HG03280 (cell line): ENCODE measurements around the gene CAT.
"Not testable (repeated sequence)": the region's sequence is repeated elsewhere in the genome, so short reads cannot be mapped to it uniquely, and the experiment has no call there.

ENCODE experiments used
- ATAC-seq: cut with Tn5 transposase; IDR thresholded peaks from one replicate; pipeline ENCODE4 v1.9.1; 2021; ENCODE audit warnings: mild to moderate bottlenecking, moderate library complexity; ENCODE audit not compliant: unreplicated experiment

CAT gene

DNA sequence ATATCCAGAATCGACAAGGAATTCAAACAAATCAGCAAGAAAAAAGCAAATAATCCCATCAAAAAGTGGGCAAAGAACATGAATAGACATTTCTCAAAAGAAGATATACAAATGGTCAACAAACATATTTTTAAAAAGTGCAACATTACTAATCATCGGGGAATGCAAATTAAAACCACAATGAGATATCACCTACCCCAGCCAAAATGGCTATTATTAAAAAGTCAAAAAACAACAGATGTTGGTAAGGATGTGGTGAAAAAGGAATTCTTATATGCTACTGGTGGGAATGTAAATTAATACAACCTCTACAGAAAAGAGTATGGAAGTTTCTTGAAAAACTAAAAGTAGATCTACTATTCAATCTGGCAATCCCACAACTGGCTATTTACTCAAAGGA, 13.9 kb upstream of the CAT start:
- ATAC-seq: not testable (repeated sequence)

DNA sequence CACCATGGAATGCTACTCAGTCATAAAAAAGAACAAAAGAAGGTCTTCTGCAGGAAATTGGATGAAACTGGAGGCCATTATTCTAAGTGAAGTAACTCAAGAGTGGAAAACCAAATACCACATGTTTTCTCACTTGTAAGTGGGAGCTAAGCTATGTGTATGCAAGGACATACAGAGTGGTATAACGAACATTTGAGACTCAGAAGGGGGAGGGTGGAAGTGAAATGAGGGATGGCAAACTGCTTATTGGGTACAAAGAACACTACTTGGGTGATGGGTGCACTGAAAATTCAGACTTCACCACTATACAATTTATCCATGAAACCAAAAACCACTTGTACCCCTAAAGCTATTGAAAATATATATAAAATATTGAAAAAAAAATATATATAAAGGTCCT, 13.4 kb upstream of the CAT start:
- no peak for ATAC-seq

DNA sequence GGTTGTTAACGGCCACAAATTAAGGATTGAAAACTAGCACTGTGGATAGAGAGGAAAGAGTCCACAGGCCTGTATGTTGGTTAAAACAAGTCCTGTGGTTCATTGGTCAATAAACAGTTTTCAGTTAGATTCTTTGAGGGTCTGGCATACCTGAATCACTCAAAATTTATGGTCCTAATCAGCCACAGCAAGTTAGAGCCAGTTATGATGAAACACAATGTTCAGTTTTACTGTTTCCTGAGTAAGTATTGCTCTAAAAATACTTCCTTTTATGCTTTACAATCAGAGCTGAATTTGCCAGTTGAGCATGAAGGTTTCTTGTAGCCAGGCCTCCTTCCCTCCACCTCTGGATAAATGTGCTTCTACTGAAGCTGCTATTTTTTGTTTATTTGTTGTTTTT, 12.9 kb upstream of the CAT start:
- ATAC-seq: no peak

DNA sequence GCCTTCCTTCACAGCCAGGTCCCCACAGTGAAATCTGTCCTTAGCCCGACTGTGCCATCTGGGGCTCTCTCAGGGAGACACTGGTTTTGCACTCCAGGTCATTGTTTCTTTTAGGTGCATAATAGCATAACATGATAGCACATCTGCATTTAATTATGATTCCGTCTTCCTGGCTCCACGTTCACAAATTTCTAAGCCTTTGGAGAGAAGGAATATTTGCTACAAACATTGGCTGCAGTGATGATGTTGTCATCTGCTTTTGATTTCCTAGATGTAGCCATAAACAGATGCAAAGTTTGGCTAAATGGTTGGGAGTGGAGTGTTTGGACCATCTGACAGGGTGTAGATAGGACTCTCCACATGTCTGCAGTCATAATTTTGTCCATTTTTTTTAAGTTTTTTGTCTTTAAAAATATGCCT, 12.0 kb upstream of the CAT start:
- no peak for ATAC-seq

DNA sequence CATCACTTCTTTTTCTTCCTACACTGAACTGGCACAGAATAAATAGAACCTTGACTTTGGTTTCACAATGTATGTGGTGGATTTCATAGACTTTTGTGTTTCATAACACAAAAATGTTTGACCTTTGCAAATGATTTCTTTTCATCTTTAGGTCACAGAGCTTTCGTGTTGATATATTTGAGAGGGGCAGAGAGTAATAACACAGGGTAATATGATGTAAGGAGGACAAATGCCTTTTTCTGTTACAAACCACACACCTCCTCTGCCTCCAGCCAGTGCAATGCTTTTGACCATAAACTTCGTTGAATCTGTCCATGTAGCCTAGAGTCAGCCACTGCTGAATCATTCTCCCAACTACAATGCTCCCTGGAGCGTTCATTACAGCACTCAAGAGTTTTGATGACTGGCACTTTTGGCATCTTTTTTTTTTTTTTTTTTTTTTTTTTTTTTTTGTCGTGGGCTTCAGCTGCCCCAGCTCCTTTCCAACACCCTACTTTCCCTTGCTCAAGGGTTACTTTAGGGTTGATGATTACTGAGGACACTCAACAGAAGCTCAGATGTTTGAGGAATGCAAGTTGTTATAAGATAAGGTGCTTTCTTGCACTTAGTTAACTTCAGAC, 11.4 kb upstream of the CAT start:
- no peak for ATAC-seq

DNA sequence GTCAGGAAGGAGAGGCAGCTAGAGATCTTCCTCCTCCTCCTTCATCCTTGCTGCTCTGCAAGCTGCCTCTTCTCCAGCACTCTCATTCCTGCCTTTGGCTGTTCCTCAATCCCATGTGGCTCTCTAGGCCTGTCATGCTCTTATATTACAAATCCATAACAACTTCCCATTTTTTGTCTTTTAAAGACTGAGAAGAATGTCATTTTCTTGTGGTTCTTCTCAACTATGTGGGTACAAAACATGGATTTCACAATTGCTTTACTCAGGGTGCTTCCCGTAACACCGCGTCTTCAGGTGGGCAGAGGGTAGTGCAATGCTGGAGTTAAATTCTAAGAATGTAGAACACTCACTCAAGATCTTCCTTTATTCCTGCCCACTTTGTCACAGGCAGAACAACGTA, 6.8 kb upstream of the CAT start:
- no peak for ATAC-seq

DNA sequence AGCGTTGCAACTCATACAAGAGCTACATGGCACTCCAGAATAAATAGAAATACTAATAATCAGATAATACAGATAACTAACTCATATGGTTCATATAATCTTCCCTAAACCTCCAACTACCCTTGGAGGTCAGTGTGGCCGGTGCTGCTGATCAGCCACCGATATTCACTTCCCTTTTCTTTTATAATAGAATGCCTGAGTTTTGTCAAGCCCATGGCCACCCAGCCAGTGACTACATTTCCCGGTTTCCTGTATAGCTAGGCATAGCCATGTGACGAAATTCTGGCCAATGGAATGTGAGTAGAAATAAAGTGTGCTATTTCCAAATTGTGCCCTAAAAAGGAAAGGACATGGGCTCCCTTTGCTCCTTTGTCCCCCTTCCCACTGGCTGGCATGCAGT, 5.9 kb upstream of the CAT start:
- ATAC-seq: no peak

DNA sequence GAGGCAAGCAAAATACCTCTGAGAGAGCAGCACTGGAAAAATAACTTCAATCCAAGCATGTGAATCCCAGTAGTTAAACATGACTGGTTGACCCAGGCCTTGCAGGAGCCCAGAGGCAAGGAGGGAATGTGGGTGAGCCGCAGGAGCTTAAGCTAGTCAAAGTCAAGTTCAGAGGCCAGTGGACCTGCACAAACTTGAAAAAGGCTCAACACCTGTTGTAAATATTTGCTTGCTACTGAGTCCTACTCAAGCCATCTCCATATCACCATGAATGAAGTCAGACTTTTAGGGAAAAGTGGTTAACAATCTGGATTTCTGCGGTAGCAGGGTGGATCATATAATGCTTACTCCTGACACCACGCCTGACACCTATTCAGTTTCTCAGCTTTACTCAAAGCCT, 4.8 kb upstream of the CAT start:
- ATAC-seq: no peak

DNA sequence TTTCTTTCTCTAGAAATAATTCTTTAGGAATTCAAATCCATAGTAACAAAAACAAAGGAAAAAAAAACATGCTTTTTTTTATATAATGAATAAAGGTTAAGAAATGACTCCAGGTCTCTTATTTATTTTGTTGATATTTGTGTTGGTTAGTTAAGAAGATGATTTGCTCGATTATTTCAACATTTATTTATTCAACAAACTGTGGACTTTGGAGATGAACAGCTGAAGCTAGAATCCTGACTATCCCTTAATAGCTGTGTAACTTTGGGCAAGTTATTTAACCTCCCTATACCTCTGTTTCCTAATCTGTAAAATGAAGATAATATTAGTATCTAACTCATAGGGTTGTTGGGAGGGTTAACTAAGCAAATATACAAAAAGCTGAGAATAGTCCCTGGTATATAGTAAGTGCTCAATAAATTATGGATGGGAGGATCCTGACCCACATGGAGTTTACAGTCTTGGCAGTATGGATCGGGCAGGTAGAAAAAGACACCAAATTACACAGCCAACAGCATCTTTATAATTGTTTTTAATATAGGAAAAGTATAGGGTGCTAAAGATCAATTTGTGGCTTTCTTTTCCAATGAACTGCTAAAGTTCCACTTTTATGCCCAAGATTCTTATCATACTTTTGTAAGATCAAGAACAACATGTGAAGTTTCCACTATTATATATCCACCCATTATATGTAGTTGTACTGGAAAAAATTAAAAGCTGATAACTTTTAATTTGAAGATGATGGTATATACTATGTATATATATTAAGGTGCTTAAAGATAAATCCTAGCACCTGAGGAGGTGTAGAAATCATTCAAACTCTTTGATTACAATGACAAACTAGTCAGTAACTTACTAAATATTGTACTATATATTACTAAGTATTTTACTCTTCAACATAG, 1.3 kb upstream of the CAT start:
- no peak for ATAC-seq

DNA sequence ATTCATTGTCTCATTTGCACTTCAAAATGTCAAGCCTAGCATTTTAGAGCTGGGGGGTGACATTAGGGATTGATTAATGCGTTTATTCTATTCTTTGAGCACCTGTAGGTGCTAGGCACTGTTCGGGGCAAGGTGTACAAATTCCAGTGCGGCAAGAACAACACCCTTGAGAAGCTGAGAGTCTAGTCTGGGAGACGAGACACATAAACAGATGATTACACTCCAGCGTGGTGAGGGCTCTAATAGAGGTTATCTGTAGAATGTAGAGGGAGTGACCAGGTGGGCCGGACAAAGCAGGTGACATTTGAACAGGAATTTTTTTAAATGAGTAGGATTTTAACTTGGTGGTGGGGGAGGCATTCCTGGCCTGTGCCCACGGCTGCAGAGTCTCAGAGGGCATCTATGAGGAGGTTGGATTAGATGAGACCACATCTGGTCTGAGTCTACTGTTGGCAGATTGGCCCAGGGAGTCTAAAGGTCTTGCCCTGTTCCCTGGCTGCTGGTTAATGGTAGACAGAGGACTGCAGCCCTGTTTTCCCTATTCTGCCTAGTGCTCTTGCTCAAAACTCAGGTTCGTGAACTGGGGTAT, 970 bp downstream of the CAT start:
- ATAC-seq: no peak

DNA sequence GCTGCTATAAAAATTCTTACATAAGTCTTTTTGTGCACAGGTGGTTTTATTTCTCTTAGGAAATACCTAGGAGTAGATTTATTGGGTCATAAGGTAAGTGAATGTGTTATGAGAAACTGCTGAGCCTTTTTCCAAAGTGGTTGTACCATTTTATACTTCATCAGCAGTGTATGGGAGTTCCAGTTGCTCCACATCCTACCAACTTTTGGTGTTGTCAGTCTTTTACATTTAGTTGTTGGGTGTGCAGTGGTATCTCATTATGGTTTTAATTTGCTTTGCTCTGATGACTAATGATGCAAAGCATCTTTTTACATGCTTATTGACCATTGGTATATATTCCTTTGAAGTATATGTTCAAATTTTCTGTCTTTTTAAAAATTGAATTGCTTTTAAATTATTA, 3.1 kb downstream of the CAT start:
- no peak for ATAC-seq

DNA sequence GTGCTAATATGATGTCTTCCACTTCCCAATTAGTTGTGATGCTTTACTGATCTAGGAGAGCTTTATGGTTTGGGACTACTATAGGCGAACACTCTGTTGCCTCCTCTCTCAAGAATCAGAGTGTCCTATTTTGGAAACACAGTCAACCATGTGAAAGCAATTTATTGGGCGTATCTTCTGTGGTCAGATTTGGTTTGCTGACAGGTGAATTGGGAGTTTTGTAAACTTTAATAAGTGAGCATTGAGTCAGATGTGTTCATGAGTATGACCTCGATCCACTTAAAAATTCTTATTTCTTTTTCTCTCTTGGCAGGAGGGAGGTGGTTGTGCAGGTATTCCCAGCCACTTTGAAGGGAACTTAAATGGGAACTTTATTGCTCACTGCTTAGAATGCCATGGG, 4.4 kb downstream of the CAT start:
- no peak for ATAC-seq

DNA sequence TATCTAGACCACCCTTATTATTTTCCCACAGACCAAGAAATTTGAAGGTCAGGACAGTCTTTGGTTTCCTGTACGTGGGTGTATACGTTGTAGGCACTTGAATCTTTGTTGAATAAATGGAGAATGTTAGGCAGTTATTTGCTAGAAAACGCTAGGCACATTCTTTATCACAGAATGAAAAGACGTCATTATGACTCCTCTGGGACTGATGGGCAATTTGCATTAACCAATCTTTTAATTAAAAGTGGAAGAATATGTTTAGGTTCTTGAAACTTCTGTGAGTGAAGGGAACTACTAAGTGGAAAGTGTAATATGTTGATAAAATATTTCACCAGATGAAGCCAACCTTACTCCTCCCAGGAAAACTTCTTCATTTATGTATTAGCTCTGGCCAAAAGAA, 5.7 kb downstream of the CAT start:
- ATAC-seq: no peak

DNA sequence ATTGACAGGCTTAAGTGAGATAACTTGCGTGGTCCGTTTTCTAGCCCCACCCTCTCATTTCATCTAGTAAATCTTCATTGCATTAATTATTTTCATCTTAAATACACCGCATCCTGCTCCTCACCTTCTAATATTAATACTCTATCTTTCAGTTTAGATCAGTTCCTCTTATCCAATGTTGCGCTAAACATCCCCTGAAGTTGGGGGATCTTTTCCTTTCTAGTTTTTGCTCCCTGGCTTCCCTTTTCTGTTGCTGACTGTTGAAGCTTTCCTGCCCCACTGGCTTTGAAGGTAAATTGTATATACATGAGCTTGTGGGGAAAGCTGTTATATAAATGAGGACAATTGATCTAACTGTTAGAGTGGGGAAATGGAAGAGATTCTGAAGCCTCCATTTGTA, 7.2 kb downstream of the CAT start:
- ATAC-seq: no peak

DNA sequence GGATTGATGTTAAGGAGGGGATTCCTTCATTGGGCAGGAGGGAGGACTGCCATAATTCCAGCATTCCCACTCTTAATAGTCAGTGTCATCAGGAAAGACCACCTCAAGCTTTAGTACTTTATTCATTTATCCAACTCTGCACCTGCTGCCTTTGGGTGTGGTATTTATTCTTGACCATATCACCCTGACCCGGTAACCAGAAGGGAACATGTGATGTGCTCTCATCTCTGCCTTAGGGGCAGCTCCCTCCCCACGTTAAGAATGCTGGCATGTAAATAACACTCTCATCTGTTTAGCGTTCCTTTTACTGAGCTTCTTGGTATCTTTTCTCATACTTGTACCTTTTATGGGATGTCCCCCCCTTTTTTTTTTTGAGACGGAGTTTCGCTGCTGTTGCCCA, 7.7 kb downstream of the CAT start:
- no peak for ATAC-seq

DNA sequence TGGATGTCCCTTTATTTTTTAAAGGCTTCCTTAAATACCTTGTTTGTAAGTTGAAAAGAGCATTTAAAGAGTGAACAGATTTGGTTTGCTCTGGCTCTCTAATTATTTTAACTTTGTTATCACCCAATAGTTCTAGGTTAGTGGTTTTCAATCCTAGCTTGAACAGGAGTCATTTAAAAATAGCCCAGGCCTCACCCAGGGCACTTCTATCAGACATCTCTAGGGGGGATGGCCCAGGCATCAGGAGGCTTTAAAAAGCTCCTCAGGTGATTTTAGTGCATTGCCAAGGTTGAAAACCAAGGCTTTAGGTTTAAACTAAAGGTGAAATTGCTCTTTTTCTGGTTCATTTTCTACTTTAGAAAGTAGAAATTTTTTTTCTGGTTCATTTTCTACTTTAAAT, 8.3 kb downstream of the CAT start:
- ATAC-seq: no peak

DNA sequence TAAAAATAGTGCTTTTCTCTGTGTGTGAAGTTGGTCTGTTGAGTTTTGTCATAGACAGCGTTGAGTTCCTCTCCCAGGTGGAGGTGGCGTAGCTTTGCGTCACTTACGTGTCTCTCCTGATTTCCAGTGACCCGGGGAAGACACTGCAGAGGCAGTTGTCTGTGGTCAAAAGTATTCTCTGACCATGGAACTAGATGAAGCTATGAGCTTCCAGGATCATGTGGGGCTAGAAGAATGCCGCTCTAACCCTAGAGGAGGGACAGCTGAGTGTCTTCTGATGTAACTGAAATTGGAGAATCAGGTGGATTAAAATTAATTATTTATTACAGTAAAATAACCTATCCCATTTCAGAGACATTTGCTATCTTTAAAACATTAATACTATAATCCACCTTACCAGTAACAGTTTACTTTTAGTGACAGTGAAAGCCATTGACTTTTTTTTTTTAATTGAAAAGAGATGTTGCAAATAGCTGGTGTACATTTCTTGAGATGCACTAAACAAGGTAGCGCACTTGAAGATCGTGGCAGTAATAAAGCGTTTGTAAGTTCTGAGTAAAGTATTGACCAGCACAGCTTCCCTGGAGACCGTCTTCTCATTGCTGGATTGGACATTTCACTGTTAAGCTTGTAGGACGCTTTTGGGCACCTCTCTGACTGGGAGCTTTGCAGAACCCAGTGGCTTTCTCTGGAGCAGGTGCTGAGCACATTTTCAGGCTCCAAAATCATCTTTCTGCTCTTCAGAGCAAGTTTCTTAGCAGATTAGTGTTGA, 9.7 kb downstream of the CAT start:
- no peak for ATAC-seq

DNA sequence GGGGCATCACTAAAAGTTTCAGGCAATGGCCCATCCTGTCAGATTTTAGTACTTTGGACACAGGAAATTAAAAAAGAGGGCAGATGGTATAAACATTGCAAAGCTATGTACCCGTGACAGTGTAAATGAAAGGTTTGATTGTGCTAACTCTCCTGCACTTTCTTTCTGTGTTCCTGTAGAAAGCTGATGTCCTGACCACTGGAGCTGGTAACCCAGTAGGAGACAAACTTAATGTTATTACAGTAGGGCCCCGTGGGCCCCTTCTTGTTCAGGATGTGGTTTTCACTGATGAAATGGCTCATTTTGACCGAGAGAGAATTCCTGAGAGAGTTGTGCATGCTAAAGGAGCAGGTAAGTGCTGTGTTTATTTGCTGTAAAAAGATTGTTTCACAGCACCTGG, 10.3 kb downstream of the CAT start:
- no peak for ATAC-seq

DNA sequence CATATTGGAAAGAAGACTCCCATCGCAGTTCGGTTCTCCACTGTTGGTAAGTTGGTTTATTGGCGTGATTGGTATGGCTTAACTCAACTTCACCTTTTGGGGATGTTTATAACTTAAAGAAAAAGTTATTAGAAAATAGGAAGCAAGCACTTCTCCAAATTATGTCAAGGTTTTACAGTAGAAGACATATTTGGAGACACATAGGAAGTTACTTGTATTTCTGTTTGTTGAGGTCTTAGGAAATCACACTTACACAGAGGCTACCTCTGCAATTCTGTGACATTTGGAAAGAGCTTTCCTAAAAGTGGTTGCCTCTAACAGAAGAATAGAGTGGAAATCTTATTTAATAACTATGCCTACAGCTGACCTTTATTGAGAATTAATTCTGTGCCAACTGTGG, 12.3 kb downstream of the CAT start:
- no peak for ATAC-seq

DNA sequence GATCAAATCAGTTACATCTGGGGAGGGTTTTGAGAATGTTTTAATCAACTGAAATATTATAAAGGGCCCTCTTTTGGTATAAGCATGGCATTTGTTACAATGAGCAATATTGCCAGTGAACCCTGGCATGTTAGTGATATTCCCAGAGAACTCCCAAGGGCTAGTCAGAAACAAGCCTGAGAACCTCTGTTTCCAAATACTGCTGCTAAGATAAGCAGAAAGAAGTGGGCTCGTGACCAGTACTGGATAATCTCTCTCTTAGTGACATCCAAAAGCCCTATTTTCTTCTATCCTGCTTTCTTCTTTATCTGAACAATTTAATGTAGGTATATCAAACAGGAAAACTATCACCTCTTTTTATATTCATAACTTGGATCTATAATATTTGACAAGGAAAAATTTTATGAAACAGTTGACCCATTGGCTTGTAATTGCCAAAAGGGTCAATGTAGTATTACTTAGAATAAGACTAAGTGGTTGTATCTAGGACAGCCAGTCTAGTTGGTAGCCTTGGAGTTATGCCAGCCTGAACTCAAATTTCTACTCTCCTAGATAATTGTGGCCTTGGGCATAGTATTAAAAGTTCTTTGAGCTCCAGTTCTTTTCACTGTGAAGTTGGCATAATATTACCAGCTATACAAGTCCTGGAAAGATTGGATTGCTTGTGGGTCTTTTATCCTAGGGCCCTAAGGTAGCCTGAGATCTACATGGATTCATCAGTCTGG, 15.7 kb downstream of the CAT start:
- ATAC-seq: no peak

DNA sequence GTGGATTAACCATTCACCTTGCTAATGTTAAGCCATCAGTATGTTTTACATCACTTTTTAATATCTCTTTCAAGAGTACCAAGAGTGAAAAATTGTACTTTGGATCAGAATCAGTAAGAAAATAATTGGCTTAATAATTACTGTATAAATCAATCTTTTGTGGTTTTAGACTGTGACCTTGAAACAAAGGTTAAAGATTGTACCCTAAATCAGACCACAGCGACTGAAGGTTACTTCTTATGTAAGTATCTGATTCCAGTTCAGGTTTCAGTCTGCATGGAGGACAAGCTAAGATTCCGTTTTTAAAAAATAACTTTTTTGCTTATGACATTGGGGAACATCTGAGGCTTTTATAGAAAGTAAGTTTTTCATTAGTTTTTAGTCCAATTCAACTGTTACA, 18.9 kb downstream of the CAT start:
- ATAC-seq: no peak
